ENCODE measurements around the gene MAPK8IP3. TPM values are rescaled to one million over a fixed set of nuclear protein-coding genes. Genes with fewer than 3 reads are reported as not detected.

Gene MAPK8IP3, protein sequence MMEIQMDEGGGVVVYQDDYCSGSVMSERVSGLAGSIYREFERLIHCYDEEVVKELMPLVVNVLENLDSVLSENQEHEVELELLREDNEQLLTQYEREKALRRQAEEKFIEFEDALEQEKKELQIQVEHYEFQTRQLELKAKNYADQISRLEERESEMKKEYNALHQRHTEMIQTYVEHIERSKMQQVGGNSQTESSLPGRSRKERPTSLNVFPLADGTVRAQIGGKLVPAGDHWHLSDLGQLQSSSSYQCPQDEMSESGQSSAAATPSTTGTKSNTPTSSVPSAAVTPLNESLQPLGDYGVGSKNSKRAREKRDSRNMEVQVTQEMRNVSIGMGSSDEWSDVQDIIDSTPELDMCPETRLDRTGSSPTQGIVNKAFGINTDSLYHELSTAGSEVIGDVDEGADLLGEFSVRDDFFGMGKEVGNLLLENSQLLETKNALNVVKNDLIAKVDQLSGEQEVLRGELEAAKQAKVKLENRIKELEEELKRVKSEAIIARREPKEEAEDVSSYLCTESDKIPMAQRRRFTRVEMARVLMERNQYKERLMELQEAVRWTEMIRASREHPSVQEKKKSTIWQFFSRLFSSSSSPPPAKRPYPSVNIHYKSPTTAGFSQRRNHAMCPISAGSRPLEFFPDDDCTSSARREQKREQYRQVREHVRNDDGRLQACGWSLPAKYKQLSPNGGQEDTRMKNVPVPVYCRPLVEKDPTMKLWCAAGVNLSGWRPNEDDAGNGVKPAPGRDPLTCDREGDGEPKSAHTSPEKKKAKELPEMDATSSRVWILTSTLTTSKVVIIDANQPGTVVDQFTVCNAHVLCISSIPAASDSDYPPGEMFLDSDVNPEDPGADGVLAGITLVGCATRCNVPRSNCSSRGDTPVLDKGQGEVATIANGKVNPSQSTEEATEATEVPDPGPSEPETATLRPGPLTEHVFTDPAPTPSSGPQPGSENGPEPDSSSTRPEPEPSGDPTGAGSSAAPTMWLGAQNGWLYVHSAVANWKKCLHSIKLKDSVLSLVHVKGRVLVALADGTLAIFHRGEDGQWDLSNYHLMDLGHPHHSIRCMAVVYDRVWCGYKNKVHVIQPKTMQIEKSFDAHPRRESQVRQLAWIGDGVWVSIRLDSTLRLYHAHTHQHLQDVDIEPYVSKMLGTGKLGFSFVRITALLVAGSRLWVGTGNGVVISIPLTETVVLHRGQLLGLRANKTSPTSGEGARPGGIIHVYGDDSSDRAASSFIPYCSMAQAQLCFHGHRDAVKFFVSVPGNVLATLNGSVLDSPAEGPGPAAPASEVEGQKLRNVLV (N-terminal part only)
- 35.8 TPM for polyA plus RNA-seq (2013, experiment 1 of 2)
- polyA plus RNA-seq (2013, experiment 2 of 2), result 29.0 TPM

DNA sequence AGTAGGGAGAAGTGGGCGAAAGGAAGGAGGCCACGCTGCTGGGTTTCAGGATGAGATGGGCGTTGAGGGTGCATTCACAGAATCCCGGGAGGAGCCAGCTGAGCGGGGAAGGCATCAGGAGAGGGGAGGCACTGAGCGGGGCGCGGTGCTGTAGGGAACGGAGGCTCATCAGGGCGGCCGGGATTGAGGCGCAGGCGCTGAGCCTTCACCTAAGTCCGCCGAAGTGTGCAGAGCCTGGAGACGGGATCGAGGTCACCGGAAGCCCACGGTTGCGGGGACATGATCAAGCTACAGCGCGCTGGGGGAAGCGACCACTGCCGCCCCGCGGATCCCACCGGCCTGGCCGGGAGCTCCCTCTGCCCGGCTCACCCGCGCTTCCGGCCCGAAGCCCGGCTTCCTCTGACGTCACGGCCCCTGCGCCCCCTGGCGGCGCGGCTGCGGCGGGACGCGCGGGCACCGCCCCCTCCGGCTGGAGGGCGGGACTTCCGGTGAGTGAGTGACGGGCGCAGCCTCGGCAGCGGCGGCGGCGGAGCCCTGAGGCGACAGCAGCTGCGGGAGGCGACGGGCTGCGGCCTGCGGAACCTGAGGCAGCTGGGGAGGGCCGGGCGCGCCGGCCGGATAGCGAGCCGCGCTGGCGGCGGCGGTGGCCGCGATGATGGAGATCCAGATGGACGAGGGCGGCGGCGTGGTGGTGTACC lies at the start of gene MAPK8IP3:
Gene MAPK8IP3, plus strand, starts transcription at position 508 of the 698 bp plus-strand sequence. Its CDS starts 145 bp downstream, at position 653.
- peak; percentile 86 for DNase-seq
- WGBS, result 2% methylated on average over 54 of the region's 79 CpGs

GRCh38 chr16:1656808-1657617 lies 49.0 kb upstream of the MAPK8IP3 start:
- no peaks in the 10 kb centered on the region for H3K27me3 ChIP-seq (ENCODE audit: control insufficient read depth in 1 of 2, insufficient read depth in 1 of 2, low read length in 2 of 2)
- H4K91ac ChIP-seq (ENCODE audit: low read length), result no peak overlapping the region
- no peak overlapping the region for H3K14ac ChIP-seq (ENCODE audit: low read length in 2 of 2)
- no peak overlapping the region for H2AFZ ChIP-seq (ENCODE audit: low read depth, low read length)
- H3K23ac ChIP-seq (ENCODE audit: low read length in 2 of 2), result no peak overlapping the region
- H3K9ac ChIP-seq (ENCODE audit: low read length), result no peak overlapping the region
- H3K4me2 ChIP-seq (ENCODE audit: low read length, poor library complexity, severe bottlenecking), result no peak overlapping the region
- H3K4ac ChIP-seq (ENCODE audit: low read depth in 1 of 2, low read length in 2 of 2), result no peak overlapping the region
- no peak overlapping the region for H3K4me3 ChIP-seq (ENCODE audit: insufficient read depth in 1 of 2, low read depth in 1 of 2, low read length in 2 of 2)
- H3K36me3 ChIP-seq (ENCODE audit: control insufficient read depth in 1 of 2, insufficient read depth in 2 of 2, low read depth in 1 of 2, low read length in 2 of 2), result peaks cover 82 to 89% of the 10 kb centered on the region in 2 experiments
- no peak overlapping the region for H3K18ac ChIP-seq (ENCODE audit: low read depth in 1 of 2, low read length in 2 of 2)
- no peak overlapping the region for H2BK5ac ChIP-seq (ENCODE audit: low read depth, low read length, poor library complexity, severe bottlenecking)
- no peak overlapping the region for H2BK120ac ChIP-seq (ENCODE audit: low read depth, low read length)
- H3K79me1 ChIP-seq (replicated peaks; ENCODE audit: low read length, poor library complexity, severe bottlenecking), result peaks cover 46% of the 10 kb centered on the region
- peaks cover 3% of the 10 kb centered on the region for H3K4me1 ChIP-seq (ENCODE audit: control insufficient read depth, insufficient read depth, low read depth, low read length)
- no peak overlapping the region for H2BK15ac ChIP-seq (ENCODE audit: low read depth, poor library complexity, severe bottlenecking)
- H3K27ac ChIP-seq (ENCODE audit: low read length, poor library complexity, severe bottlenecking), result no peak overlapping the region
- H3K9me3 ChIP-seq (ENCODE audit: control insufficient read depth, low read length), result no peaks in the 10 kb centered on the region
- H2BK12ac ChIP-seq (ENCODE audit: low read length in 2 of 2), result no peak overlapping the region
- no peak for DNase-seq
- no peak overlapping the region for H2AK5ac ChIP-seq (ENCODE audit: low read length, severe bottlenecking)
- 96% methylated on average over 22 of the region's 24 CpGs for WGBS
- no peak overlapping the region for H4K8ac ChIP-seq (ENCODE audit: low read length)

More for the DNA sequence above, at the start of gene MAPK8IP3:
- H2BK15ac ChIP-seq (ENCODE audit: low read depth, poor library complexity, severe bottlenecking), result peak within 1 kb of the TSS; percentile 87
- H3K14ac ChIP-seq (ENCODE audit: low read length in 2 of 2), result peak within 1 kb of the TSS in 1 of 2 experiments; percentile 98
- peak within 1 kb of the TSS; percentile 95 for H3K27ac ChIP-seq (ENCODE audit: low read length, poor library complexity, severe bottlenecking)
- H4K91ac ChIP-seq (ENCODE audit: low read length), result peak within 1 kb of the TSS; percentile 91
- peaks cover 17 to 22% of the 10 kb centered on the region in 2 experiments for H3K36me3 ChIP-seq (ENCODE audit: control insufficient read depth in 1 of 2, insufficient read depth in 2 of 2, low read depth in 1 of 2, low read length in 2 of 2)
- H3K79me1 ChIP-seq (replicated peaks; ENCODE audit: low read length, poor library complexity, severe bottlenecking), result peaks cover 6% of the 10 kb centered on the region
- peak within 1 kb of the TSS; percentile 92 to 95 for H3K4ac ChIP-seq (ENCODE audit: low read depth in 1 of 2, low read length in 2 of 2)
- H3K23ac ChIP-seq (ENCODE audit: low read length in 2 of 2), result peak within 1 kb of the TSS; percentile 67 to 96
- peak within 1 kb of the TSS; percentile 92 to 96 for H3K18ac ChIP-seq (ENCODE audit: low read depth in 1 of 2, low read length in 2 of 2)
- peak within 1 kb of the TSS; percentile 84 to 99 for H3K4me3 ChIP-seq (ENCODE audit: insufficient read depth in 1 of 2, low read depth in 1 of 2, low read length in 2 of 2)
- H2BK5ac ChIP-seq (ENCODE audit: low read depth, low read length, poor library complexity, severe bottlenecking), result no peak within 1 kb of the TSS
- H2BK120ac ChIP-seq (ENCODE audit: low read depth, low read length), result peak within 1 kb of the TSS; percentile 75
- H3K4me2 ChIP-seq (ENCODE audit: low read length, poor library complexity, severe bottlenecking), result peak within 1 kb of the TSS; percentile 79
- H3K9me3 ChIP-seq (ENCODE audit: control insufficient read depth, low read length), result no peaks in the 10 kb centered on the region
- H4K8ac ChIP-seq (ENCODE audit: low read length), result peak within 1 kb of the TSS; percentile 92
- H2AFZ ChIP-seq (ENCODE audit: low read depth, low read length), result peak within 1 kb of the TSS; percentile 83
- H2AK5ac ChIP-seq (ENCODE audit: low read length, severe bottlenecking), result no peak within 1 kb of the TSS
- H3K9ac ChIP-seq (ENCODE audit: low read length), result peak within 1 kb of the TSS; percentile 91
- H3K4me1 ChIP-seq (ENCODE audit: control insufficient read depth, insufficient read depth, low read depth, low read length), result peaks cover 21% of the 10 kb centered on the region
- H3K27me3 ChIP-seq (ENCODE audit: control insufficient read depth in 1 of 2, insufficient read depth in 1 of 2, low read length in 2 of 2), result no peaks in the 10 kb centered on the region
- H2BK12ac ChIP-seq (ENCODE audit: low read length in 2 of 2), result peak within 1 kb of the TSS in 1 of 2 experiments; percentile 7

GRCh38 chr16:1657841-1658240 lies 48.2 kb upstream of the MAPK8IP3 start:
- no peak overlapping the region for H3K9ac ChIP-seq (ENCODE audit: low read length)
- no peak overlapping the region for H3K18ac ChIP-seq (ENCODE audit: low read depth in 1 of 2, low read length in 2 of 2)
- peaks cover 52% of the 10 kb centered on the region for H3K79me1 ChIP-seq (replicated peaks; ENCODE audit: low read length, poor library complexity, severe bottlenecking)
- H3K23ac ChIP-seq (ENCODE audit: low read length in 2 of 2), result no peak overlapping the region
- no peak overlapping the region for H2AK5ac ChIP-seq (ENCODE audit: low read length, severe bottlenecking)
- no peak overlapping the region for H2BK5ac ChIP-seq (ENCODE audit: low read depth, low read length, poor library complexity, severe bottlenecking)
- H4K91ac ChIP-seq (ENCODE audit: low read length), result no peak overlapping the region
- H3K4me3 ChIP-seq (ENCODE audit: insufficient read depth in 1 of 2, low read depth in 1 of 2, low read length in 2 of 2), result no peak overlapping the region
- H3K27me3 ChIP-seq (ENCODE audit: control insufficient read depth in 1 of 2, insufficient read depth in 1 of 2, low read length in 2 of 2), result no peaks in the 10 kb centered on the region
- H2BK120ac ChIP-seq (ENCODE audit: low read depth, low read length), result no peak overlapping the region
- H3K14ac ChIP-seq (ENCODE audit: low read length in 2 of 2), result no peak overlapping the region
- peaks cover 82 to 88% of the 10 kb centered on the region in 2 experiments for H3K36me3 ChIP-seq (ENCODE audit: control insufficient read depth in 1 of 2, insufficient read depth in 2 of 2, low read depth in 1 of 2, low read length in 2 of 2)
- H4K8ac ChIP-seq (ENCODE audit: low read length), result no peak overlapping the region
- no peaks in the 10 kb centered on the region for H3K9me3 ChIP-seq (ENCODE audit: control insufficient read depth, low read length)
- no peak overlapping the region for H3K27ac ChIP-seq (ENCODE audit: low read length, poor library complexity, severe bottlenecking)
- no peak overlapping the region for H3K4ac ChIP-seq (ENCODE audit: low read depth in 1 of 2, low read length in 2 of 2)
- H2BK12ac ChIP-seq (ENCODE audit: low read length in 2 of 2), result no peak overlapping the region
- over 99% methylated on average over 12 of the region's 13 CpGs for WGBS
- H2AFZ ChIP-seq (ENCODE audit: low read depth, low read length), result no peak overlapping the region
- DNase-seq, result no peak
- no peak overlapping the region for H3K4me2 ChIP-seq (ENCODE audit: low read length, poor library complexity, severe bottlenecking)
- no peak overlapping the region for H2BK15ac ChIP-seq (ENCODE audit: low read depth, poor library complexity, severe bottlenecking)
- peaks cover 3% of the 10 kb centered on the region for H3K4me1 ChIP-seq (ENCODE audit: control insufficient read depth, insufficient read depth, low read depth, low read length)

Data from mesenchymal stem cell (in vitro differentiated cells and primary cell).